H1 (cell line): ENCODE results near the gene C11orf42.

Experiments
- CREB1 ChIP-seq: IDR thresholded peaks from 2 replicates; pipeline ENCODE4 v1.6.1; 2012; ENCODE audit warnings: inconsistent platforms
- EZH2 ChIP-seq: fragments of 200-600 bp; sonication (generic); IDR thresholded peaks from 2 replicates; pipeline ENCODE4 v1.7.1; 2012; ENCODE audit warnings: low read depth, mild to moderate bottlenecking, moderate library complexity, low read length, inconsistent platforms; ENCODE audit not compliant: severe bottlenecking
- POLR2A ChIP-seq, 2 experiments: IDR thresholded peaks; 1 replicate in 1 of 2; 2 replicates in 1 of 2; pipeline ENCODE4 v1.6.1; 2011; ENCODE audit warnings: low read depth in 2 of 2, low read length in 2 of 2, mild to moderate bottlenecking in 2 of 2; ENCODE audit errors: control extremely low read depth in 1 of 2

- no peak for TF ChIP-seq POLR2A (IDR thresholded peaks at IDR 0.05; ENCODE audit: control extremely low read depth in 1 of 2, low read depth in 2 of 2, low read length in 2 of 2)
- TF ChIP-seq EZH2 = no peak
- TF ChIP-seq CREB1 = no peak
Observed at GRCh38 chr11:6204706-6205105, 651 bp upstream of the C11orf42 start.
